Measurements from ENCODE around the gene VPS33A.
"Not testable (repeated sequence)": the region's sequence is repeated elsewhere in the genome, so short reads cannot be mapped to it uniquely, and the experiment has no call there.

The VPS33A gene

DNA sequence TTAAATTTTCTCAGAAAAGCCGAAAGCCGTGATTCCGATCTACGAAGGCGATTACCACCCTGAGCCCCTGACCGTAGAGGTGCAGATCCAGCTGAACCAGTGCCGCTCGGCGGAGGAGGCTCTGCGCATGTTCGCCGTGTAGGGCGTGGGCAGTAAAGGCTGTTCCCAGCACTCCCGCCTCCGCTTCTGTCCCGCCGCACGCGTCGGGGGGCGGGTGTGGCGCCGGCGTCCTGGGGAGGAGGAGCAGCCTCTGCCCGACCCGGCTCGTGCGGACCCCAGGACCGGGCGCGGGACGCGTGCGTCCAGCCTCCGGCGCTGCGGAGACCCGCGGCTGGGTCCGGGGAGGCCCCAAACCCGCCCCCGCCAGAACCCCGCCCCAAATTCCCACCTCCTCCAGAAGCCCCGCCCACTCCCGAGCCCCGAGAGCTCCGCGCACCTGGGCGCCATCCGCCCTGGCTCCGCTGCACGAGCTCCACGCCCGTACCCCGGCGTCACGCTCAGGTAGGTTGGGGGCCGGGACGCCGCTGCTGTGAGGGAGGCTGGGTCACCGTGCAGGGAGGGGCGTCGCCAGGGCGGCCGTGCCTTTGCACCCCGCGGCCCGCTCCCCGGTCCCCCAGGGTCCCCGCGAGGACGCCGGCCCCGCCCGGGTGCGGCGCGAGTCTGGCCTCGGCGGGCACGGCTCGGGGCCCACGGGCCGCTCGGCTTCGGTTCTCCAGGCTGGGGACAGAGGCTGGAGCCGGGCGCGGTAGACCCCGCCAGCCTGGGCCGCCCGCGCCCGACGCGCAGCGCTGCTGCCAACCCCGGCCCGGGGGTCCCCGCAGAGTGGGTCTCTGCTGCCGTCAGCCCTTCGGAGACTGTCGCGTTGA is 62.8 kb downstream of the VPS33A start, which contains the start of gene B3GNT4:
Gene B3GNT4 (plus strand): TSS at position 409 of the 866 bp plus-strand sequence. CDS start 910 bp downstream, outside the sequence.
- peak; percentile 78 for DNase-seq

DNA sequence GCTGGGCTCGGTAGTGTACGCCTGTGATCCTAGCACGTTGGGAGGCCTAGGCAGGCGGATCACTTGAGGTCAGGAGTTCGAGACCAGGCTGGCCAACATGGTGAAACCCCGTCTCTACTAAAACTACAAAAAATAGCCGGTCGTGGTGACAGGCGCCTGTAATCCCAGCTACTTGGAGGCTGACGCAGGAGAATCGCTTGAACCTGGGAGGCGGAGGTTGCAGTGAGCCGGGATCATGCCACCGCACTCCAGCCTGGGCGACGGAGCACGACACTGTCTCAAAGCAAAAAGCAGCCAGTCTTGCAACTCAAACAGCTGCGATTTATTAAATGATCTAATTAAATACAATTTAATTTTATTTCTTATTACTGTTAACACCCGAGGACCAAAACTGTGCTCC is 63.5 kb downstream of the VPS33A start:
- not testable (repeated sequence) for DNase-seq

DNA sequence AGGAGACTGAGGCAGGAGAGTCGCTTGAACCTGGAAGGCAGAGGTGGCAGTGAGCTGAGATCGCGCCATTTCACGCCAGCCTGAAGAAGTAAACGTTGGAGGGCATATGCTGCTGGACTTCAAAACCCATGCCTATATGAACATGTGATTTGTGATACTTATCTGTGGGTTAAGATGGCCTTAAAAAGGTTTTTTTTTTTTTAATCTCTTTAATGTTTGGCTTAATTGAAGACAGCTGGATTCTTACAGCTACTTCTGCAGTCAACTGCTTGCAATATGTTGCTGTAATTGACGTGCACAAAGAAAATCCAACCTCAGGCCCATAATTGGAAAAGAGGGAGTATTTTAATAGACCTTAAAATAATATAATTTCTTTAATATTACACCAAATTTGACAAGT is 64.3 kb downstream of the VPS33A start:
- DNase-seq: no peak

DNA sequence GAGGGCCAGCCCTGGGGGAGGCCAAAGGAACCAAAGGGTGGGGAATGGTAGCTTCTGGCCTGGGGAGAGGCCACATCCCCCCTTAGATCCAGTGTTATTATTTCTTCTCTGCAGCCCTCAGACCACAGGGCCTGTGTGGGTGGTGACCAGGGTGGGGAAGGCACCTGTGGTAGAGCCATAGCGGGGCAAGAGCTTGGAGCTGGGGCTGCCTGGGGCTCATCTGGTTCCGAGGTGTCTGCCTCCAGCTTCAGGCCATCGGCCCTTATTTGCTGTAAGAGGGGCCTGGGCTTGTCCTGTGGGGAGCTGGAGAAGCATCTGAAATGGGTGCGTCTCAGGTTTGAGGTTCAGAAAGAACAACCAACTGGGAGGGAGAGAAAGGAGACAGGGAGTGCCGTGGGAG is 64.9 kb downstream of the VPS33A start:
- DNase-seq: no peak

DNA sequence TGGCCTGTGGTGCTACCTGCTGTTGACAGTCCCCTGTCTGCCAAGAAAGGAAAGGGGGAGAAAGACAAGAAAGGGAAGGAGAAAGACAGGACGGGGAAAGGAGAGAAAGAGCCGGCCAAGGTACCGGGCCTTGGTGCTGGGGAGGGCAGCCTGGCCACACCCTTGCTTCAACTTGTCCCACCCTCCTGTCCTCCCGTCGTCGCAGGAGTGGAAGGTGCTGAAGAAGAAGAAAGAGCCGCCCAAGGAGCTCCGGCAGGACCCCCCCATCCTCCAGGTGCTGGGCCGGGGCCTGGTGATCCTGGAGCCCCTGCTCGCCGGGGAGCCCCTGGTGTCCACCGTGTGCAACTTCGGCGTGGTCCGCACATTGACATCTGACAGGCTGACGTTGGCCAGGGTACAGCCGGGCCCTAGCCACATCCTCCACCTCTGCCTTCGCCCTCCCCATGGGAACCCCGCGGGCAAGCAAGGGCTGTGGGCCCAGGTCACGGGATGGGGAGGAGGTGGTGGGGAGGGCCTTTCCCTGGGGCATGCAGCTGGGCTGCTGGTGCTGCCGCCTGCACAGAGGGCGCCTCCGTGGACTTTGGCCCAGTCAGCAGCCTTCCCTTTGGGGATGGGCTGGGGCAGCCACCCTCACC is 65.6 kb downstream of the VPS33A start:
- no peak for DNase-seq

DNA sequence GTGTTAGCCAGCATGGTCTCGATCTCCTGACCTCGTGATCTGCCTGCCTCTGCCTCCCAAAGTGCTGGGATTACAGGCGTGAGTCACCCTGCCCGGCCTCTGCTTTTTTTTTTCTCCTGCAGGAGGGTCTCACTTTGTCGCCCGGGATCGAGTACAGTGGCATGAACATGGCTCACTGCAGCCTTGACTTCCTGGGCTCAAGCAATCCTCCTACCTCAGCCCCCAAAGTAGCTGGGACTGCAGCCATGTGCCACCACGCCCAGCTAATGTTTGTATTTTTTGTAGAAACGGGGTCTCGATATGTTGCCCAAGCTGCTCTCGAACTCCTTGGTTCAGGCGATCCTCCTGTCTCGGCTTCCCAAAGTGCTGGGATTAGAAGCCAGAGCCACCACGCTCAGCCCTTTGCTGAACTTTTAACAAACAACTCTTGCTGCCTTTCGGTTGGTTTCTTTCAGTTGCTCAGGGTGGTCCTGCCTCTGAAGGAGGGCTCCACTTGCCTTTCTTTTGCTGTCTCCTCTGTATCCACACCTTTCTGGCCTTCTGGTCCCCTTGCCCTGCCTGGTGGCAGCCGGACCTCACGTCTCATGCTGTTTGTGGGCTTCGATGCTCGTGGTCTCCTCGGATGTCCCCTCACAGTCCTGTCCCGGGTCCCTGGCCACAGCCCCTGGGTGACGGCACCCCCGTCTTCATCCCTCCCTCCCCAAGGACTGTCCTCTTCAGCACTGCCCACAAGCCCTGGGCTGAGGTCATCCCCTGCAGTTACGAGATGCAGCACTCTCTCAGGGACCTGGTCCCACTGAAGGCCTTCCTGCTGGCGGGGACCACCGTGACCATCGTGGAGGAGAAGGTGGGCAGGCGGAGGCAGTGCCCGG is 66.6 kb downstream of the VPS33A start:
- DNase-seq: no peak

DNA sequence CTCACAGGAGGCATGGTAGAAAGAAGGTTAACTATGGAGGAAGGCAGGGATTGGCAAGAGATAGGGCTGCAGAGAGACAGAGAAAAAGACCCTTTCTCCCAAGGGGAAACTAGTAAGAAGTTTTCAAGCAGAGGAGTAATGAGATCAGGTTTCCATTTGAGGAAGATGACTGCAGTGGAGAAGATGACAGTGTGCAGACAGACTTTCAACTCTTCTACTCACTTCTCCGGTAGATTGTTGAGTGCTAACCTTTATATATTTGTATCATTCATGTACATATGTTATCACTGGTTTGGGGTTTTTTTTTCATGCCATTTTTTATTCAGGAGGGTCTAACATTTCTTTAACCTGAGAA is 68.7 kb downstream of the VPS33A start:
- DNase-seq: no peak

DNA sequence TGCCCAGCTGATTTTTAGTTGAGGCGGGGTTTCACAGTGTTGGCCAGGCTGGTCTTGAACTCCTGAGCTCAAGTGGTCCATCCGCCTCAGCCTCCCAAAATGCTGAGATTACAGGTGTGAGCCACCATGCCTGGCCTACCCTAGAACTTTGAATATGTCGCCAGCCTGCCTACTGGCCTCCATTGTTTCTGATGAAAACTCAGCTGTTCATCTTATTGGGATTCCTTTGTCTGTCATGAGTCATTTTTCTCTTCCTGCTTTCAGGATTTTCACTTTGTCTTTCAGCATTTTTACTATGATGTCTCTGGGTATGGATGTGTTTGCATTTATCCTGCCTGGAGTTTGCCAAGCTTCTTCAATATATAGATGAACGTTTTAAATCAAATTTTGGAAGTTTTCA is 70.9 kb downstream of the VPS33A start:
- no peak for DNase-seq

DNA sequence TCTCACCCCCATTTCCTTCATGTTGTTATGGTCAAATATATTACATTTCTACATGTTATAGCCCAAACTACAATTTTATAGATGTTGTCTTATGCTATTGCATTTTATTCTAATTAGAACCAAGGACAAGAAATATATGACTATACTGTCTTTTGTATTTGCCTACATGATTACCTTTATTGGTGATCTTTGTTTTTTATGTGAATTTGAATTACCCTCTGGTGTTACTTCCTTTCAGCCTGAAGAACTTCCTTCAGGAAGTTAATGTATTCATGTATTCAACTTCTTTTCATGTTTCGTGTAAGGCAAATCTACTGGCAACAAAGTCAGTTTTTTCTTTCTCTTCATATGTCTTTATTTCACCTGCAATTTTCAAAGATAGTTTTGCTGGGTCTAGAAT is 71.5 kb downstream of the VPS33A start:
- DNase-seq: no peak

DNA sequence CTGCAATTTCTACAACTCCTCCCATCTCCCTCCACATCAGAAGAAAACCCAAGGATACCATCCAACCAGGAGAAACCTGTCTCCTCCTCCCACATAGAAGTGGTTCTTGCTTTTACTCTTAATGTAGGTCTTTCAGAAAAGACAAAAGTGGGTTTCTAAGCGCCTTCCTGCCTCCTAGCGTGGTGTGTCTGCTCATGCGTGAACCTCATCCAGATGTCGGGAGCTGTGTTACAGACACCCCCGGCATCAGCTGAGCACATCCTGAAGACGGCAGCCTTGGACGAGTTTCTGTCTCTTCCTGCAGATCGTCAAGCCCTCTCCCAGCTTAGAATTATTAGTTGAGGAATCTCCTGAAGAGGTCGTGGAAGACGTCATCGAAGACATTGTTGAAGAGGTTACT is 73.9 kb downstream of the VPS33A start:
- no peak for DNase-seq

DNA sequence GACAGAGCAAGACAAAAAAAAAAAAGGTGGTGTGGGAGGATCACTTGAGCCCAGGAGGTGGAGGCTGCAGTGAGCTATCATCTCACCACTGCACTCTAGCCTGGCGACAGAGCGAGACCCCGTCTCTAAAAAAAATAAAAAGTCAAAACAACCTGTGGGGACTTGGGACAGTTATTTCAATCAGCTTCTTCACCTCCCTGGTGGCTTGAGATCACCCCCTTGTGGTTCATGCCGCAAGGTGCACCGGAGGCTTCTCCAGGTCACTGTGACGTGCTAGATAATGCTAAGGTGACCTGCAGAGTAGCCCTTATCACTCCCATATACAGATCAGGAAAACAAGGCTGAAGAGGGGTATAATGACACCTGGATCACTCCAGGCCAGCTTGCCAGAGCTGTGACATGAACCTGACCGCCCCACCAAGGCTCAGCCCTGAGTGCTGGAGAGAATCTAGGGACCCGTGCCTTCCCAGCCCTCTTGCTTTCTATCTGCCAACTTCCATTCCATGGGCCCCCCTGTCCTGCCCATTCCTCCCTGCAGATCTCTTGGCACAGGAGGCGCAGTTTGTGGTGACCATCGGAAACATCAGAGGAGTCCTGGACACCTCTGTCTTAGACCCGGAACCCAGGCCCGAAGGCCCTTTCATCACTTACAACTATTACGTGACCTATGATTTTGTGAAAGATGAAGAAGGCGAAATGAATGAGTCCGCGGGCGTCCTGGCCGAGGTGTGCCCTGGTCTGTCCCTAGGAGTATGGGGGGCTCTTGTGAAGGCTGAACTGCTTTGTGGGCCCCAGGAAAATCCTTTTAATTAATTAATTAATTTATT is 75.2 kb downstream of the VPS33A start:
- DNase-seq: peak; percentile 88

DNA sequence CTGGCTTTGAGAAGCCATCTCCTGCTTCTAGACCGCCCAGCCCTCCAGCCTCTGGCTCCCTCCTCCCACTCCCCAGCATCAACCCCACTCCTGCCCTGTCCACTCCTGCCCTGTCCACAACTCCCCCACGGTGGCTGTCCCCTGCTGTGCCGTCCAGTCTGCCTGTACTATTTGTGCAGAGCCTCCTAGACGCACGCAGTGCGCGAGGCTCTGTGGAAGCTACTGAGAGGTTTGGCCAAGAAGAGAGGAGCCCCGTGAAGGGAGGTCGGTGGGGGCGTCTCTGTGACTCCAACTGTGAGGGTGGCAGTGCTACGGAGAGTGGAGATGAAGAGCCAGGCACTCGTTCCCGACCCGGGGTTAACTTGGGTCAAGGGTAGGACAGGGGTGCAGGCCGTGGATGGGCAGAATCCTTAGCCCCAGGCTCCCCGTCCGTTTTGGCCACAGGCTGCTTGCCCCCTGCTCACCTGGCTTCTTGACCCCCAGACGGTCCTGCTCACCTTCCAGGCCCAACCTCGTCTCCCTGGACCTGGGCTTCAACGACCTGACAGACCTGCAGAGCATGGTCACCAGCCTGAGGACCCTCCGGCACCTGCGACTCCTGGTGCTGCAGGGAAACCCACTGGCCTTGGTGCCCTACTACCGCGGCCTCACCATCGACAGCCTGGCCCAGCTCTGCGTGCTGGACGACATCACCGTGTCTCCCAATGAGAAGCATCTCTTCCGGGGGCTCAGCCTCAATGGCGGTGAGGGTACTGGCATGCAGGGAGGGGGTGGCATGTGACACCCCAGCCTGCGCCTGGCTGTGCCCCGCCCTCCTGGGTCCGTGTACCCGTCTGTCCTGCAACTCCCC is 76.4 kb downstream of the VPS33A start:
- no peak for DNase-seq

DNA sequence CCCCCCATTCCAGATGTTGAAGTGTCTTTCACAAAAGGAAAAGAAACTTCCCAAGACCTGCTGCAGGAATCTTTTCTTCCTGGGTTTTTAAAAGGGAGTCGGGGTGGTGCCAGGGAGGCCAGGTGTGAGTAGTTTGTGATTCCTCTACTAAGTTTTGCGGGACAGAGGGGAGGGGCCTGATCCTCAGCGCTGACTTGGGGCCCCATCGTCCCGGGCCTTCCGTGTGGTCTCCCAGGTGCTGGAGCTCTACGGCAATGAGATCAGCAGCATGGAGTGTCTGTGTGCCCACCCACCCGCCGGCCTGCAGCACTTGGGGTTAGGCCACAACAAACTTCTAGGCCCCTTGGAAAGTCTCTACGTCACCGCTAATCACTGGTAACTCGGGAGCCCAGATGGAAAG is 78.8 kb downstream of the VPS33A start:
- no peak for DNase-seq

DNA sequence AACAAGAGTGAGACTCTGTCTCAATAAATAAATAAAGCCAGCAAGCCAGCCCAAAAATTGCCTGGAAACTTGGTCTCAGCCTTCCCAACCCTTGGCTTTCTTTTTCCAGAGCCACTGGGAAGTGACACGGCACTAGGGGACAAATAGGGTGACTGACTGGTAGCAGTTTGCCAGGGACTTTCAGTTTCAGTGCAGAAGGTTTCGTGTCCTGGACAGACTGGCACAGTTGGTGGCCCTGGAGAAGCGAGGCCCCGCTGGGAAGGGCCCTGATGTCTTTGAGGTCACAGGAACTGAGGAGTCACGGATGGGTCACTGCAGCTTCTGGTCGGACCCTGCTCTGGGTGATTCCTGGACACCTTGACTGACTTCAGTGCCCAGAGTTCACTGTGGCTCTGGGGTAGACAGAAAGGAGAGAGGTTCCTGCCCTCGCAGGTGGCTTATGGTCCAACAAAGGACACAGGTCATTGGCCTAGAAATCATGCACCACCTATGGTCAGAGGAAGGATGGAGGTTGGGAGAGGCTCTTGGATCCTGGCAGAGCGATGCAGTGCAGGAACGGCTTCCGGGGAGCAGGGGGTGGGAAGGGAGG is 80.7 kb downstream of the VPS33A start:
- no peak for DNase-seq

DNA sequence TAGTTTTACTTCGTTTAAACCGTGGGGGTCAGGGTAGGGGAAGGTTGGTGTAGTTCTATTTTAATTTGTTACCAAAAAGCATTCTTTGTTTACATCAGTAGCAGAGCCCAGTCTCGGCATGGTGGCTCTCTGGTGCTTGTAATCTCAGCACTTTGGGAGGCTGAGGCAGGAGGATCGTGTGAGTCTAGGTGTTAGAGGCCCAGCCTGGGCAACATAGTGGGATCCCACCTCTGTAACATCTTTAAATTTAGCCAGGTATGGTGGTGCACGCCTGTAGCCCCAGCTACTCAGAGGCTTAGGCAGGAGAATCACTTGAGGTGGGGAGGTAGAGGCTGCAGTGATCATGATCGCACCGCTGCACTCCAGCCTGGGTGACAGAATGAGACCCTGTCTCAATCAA is 81.2 kb downstream of the VPS33A start:
- no peak for DNase-seq

DNA sequence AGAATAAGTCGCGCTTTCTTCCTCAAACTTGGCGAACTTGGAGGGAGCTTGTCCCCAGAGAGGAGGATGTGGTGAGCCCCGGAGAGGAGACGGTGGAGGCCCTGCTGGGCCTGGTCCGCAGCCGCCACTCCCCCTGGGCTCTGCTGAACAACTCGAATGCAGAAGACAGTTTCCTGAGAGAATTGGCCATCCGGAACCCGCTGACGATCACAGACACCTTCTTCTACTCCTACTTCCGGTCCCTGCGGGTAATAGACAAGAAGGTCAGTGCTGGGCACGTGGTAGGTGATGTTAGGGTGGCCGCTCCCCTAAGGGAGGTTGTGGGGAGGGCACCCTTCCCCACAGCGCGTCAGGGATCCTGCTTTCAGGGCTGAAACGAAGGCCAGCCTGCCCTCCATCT is 81.8 kb downstream of the VPS33A start:
- DNase-seq: no peak

DNA sequence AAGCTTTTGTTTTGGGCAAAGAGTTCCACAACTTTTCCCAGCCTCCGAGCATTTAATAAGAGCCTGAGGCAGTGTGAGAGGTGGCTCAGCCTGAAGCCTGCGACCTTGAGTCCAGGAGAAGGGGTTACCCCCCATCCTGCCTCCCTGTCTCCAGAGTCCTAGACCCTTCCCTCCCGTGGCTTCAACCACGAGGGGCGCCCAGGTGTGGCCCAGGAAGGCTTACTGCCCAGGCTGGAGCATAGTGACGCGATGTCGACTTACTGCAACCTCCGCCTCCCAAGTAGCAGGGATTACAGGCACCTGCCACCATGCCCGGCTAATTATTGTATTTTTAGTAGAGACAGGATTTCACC is 82.7 kb downstream of the VPS33A start:
- no peak for DNase-seq

DNA sequence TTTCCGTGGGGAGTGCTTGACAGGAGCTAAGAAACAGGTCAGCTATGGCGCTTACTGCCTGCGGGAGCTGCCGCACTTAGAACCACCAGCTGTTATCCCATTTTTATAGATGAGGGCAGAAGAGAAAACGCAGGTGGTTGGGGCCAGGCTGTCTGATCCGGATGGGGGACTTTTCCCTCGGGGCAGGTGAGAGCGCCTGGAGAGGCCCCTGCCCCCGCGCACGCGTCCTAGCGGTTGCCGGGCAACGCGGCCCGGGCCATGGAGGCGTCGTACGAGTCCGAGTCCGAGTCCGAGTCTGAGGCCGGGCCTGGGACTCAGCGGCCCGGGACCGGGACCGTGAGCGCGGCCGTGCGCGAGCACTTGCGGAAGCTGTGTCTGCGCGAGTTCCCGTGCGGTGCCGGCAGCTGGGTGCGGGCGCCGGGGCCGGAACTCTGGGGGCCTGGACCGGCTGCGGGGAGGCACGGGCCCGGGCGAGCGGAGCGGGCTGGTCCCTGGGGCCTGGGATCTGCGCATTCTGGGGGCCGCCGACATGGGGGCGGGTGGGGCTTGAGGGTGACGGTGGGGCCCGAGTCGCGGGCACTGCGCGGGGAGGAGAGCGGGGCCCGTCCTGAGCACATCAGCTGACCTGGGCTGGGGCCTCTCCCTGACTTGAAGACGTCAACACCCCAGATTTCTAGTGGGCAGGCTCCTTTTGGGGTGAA is 83.3 kb downstream of the VPS33A start, which contains the start of gene LRRC43:
Gene LRRC43 (plus strand): TSS at position 237 of the 701 bp plus-strand sequence. CDS start 22 bp downstream, at position 259.
- no peak for DNase-seq
